Mesendoderm (in vitro differentiated cells): ENCODE measurements around the gene ADK.

Experiments used
- DNase-seq: peaks from one replicate; pipeline ENCODE4 v3.0.0; 2013
- H2AK5ac ChIP-seq: 2 replicates; pipeline ENCODE4 v1.6.1; 2013; ENCODE audit warnings: low read length, inconsistent platforms
- H2BK120ac ChIP-seq: 2 replicates; pipeline ENCODE4 v1.6.1; 2013; ENCODE audit warnings: low read depth, mild to moderate bottlenecking, low read length, moderate library complexity, mixed read lengths
- H2BK15ac ChIP-seq: replicated peaks from 2 replicates; pipeline ENCODE4 v1.6.1; 2013; ENCODE audit warnings: low read depth, mild to moderate bottlenecking, moderate library complexity
- H2BK5ac ChIP-seq: 2 replicates; pipeline ENCODE4 v1.6.1; 2013; ENCODE audit warnings: low read length, inconsistent platforms
- H3K18ac ChIP-seq: 2 replicates; pipeline ENCODE4 v1.6.1; 2013; ENCODE audit warnings: mild to moderate bottlenecking, low read length, mixed read lengths
- H3K23ac ChIP-seq: one replicate; pipeline ENCODE4 v1.6.1; 2013; ENCODE audit warnings: low read length
- H3K27ac ChIP-seq: 2 replicates; pipeline ENCODE4 v1.5.1; 2013; ENCODE audit warnings: low read depth, mild to moderate bottlenecking, inconsistent platforms, low read length, moderate library complexity
- H3K27me3 ChIP-seq: 2 replicates; pipeline ENCODE4 v1.6.1; 2013; ENCODE audit warnings: low read length, control low read depth, mild to moderate bottlenecking, inconsistent platforms; ENCODE audit not compliant: insufficient read depth, poor library complexity
- H3K36me3 ChIP-seq: 2 replicates; pipeline ENCODE4 v1.6.1; 2013; ENCODE audit warnings: low read length, inconsistent platforms; ENCODE audit not compliant: control insufficient read depth, insufficient read depth
- H3K4ac ChIP-seq: one replicate; pipeline ENCODE4 v1.6.1; 2013; ENCODE audit warnings: low read depth, mild to moderate bottlenecking, low read length, moderate library complexity
- H3K4me1 ChIP-seq: 2 replicates; pipeline ENCODE4 v1.6.1; 2013; ENCODE audit warnings: low read depth, low read length, inconsistent platforms; ENCODE audit not compliant: control insufficient read depth
- H3K4me2 ChIP-seq: 2 replicates; pipeline ENCODE4 v1.6.1; 2013; ENCODE audit warnings: low read length
- H3K4me3 ChIP-seq: 2 replicates; pipeline ENCODE4 v1.5.1; 2013; ENCODE audit warnings: mild to moderate bottlenecking, low read length
- H3K56ac ChIP-seq: one replicate; pipeline ENCODE4 v1.6.1; 2013; ENCODE audit warnings: low read length
- H3K79me1 ChIP-seq: 2 replicates; pipeline ENCODE4 v1.6.1; 2013; ENCODE audit warnings: low read length, inconsistent platforms
- H3K79me2 ChIP-seq: 2 replicates; pipeline ENCODE4 v1.6.1; 2013; ENCODE audit warnings: mild to moderate bottlenecking, low read length; ENCODE audit not compliant: control insufficient read depth, insufficient read depth
- H3K9ac ChIP-seq: 2 replicates; pipeline ENCODE4 v1.6.1; 2013; ENCODE audit warnings: low read length, inconsistent platforms
- H4K5ac ChIP-seq: one replicate; pipeline ENCODE4 v1.6.1; 2013; ENCODE audit warnings: low read length
- H4K8ac ChIP-seq: one replicate; pipeline ENCODE4 v1.6.1; 2013; ENCODE audit warnings: low read depth, mild to moderate bottlenecking, control low read depth, low read length, moderate library complexity
- WGBS: extraction: QIAGEN DNeasy Blood & Tissue Kit; methylation state at CpG from one replicate; pipeline ENCODE4 v1.1.7; 2013; ENCODE audit warnings: low lambda C conversion rate, missing lambda C conversion rate; ENCODE audit not compliant: insufficient coverage; ENCODE audit errors: extremely low coverage; 5-methylcytosine and 5-hydroxymethylcytosine counted together

Gene ADK

GRCh38 chr10:74502963-74503608 is 352.1 kb downstream of the ADK start:
- no peaks in the 10 kb centered on the region for H3K79me1 ChIP-seq
- no peak overlapping the region for H3K23ac ChIP-seq
- no peak overlapping the region for H2AK5ac ChIP-seq
- no peak overlapping the region for H3K4ac ChIP-seq
- no peak overlapping the region for H3K27ac ChIP-seq
- no peaks in the 10 kb centered on the region for H3K36me3 ChIP-seq
- no peaks in the 10 kb centered on the region for H3K79me2 ChIP-seq
- no peak overlapping the region for H3K9ac ChIP-seq
- no peak overlapping the region for H3K4me3 ChIP-seq
- peak; percentile 1 for DNase-seq
- WGBS = no CpG with 5 or more reads among the region's 1 CpG
- no peak overlapping the region for H3K56ac ChIP-seq
- no peak overlapping the region for H2BK5ac ChIP-seq
- H4K8ac ChIP-seq = no peak overlapping the region
- no peak overlapping the region for H3K18ac ChIP-seq
- no peaks in the 10 kb centered on the region for H3K4me1 ChIP-seq
- H2BK120ac ChIP-seq = no peak overlapping the region
- H2BK15ac ChIP-seq = no peak overlapping the region
- H3K4me2 ChIP-seq = no peak overlapping the region
- H3K27me3 ChIP-seq = no peaks in the 10 kb centered on the region
- no peak overlapping the region for H4K5ac ChIP-seq

DNA sequence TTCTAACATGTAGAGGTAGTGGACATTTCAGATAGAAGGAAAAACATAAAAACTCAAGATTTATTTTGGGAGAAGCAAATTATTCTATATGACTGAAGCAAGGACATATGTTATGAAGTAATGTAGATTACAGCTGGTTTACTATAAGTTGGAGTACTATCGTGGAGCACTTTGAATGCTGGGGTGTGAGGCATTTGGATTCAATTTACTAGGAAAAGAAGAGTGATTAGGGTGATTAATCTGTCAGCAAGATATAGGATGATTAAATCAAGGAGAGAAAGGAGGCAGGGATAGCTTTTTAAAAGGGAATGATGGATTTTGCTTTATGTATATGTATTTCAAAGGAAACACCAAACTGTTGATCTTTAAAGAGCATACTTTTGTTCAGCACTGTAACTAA is 356.9 kb downstream of the ADK start:
- no peak overlapping the region for H2BK15ac ChIP-seq
- no peak overlapping the region for H3K4ac ChIP-seq
- no peak overlapping the region for H4K8ac ChIP-seq
- H3K4me2 ChIP-seq = no peak overlapping the region
- H3K4me1 ChIP-seq = no peaks in the 10 kb centered on the region
- no peak overlapping the region for H2BK5ac ChIP-seq
- H3K18ac ChIP-seq = no peak overlapping the region
- H3K79me2 ChIP-seq = no peaks in the 10 kb centered on the region
- H3K79me1 ChIP-seq = no peaks in the 10 kb centered on the region
- no peak overlapping the region for H3K23ac ChIP-seq
- no peaks in the 10 kb centered on the region for H3K27me3 ChIP-seq
- H3K56ac ChIP-seq = no peak overlapping the region
- no peak overlapping the region for H4K5ac ChIP-seq
- no peak overlapping the region for H3K9ac ChIP-seq
- WGBS = no CpG with 5 or more reads among the region's 1 CpG
- H3K4me3 ChIP-seq = no peak overlapping the region
- DNase-seq = no peak
- H2BK120ac ChIP-seq = no peak overlapping the region
- H3K27ac ChIP-seq = no peak overlapping the region
- no peak overlapping the region for H2AK5ac ChIP-seq
- no peaks in the 10 kb centered on the region for H3K36me3 ChIP-seq

DNA sequence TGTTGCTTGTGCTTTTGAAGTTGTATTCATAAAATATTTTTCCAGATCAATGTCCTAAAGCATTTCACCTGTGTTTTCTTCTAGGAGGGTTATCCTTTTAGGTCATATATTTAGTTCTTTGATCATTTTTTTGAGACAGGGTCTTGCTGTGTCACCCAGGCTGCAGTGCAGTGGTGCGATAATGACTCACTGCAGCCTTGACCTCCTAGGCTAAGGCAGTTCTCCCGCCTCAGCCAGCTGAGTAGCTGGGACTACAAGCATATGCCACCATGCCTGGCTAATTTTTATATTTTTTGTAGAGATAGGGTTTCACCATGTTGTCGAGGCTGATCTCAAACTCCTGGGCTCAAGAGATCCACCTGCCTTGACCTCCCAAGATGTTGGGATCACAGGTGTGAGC is 359.6 kb downstream of the ADK start:
- no CpG with 5 or more reads among the region's 3 CpGs for WGBS
- Histone ChIP-seq H3K18ac (no peak overlapping the region), H4K8ac (no peak overlapping the region)

GRCh38 chr10:74511051-74511450 is 360.0 kb downstream of the ADK start:
- H3K79me2 ChIP-seq = no peaks in the 10 kb centered on the region
- no peak overlapping the region for H3K23ac ChIP-seq
- H3K9ac ChIP-seq = no peak overlapping the region
- DNase-seq = no peak
- H2BK15ac ChIP-seq = no peak overlapping the region
- H4K8ac ChIP-seq = no peak overlapping the region
- no peak overlapping the region for H2BK5ac ChIP-seq
- H2AK5ac ChIP-seq = no peak overlapping the region
- H3K27ac ChIP-seq = no peak overlapping the region
- H3K36me3 ChIP-seq = no peaks in the 10 kb centered on the region
- H3K4me2 ChIP-seq = no peak overlapping the region
- H3K79me1 ChIP-seq = no peaks in the 10 kb centered on the region
- no peak overlapping the region for H3K56ac ChIP-seq
- no peak overlapping the region for H3K18ac ChIP-seq
- no peaks in the 10 kb centered on the region for H3K27me3 ChIP-seq
- H2BK120ac ChIP-seq = no peak overlapping the region
- no peak overlapping the region for H3K4me3 ChIP-seq
- no peak overlapping the region for H4K5ac ChIP-seq
- no peaks in the 10 kb centered on the region for H3K4me1 ChIP-seq
- H3K4ac ChIP-seq = no peak overlapping the region

More for the DNA sequence above, 359.6 kb downstream of the ADK start:
- Histone ChIP-seq H3K9ac (no peak overlapping the region), H3K4me3 (no peak overlapping the region), H3K79me2 (no peaks in the 10 kb centered on the region), H2BK120ac (no peak overlapping the region), H3K23ac (no peak overlapping the region), H3K79me1 (no peaks in the 10 kb centered on the region), H3K27me3 (no peaks in the 10 kb centered on the region), H3K27ac (no peak overlapping the region), H3K36me3 (no peaks in the 10 kb centered on the region), H3K4ac (no peak overlapping the region), H3K4me1 (no peaks in the 10 kb centered on the region), H2BK5ac (no peak overlapping the region), H2BK15ac (no peak overlapping the region), H4K5ac (no peak overlapping the region), H3K4me2 (no peak overlapping the region), H3K56ac (no peak overlapping the region), H2AK5ac (no peak overlapping the region)
- DNase-seq = no peak

DNA sequence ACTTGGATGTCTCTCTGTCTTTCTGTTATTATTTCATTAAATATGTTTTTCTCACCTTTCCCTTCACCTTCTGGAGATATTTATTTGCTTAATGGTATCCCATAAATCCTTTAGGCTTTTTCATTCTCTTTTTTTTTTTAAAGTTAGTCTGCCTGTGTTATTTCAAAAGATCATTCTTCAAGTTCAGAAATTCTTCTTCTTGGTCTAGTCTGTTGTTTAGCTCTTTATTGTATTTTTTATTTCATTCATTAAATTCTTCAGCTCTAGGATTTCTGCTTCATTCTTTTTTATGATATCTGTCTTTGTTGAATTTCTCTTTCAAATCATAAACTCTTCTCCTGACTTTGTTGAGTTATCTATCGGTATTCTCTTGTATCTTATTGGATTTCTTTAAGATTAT is 363.3 kb downstream of the ADK start:
- DNase-seq = no peak
- H3K27ac ChIP-seq = no peak overlapping the region
- no peak overlapping the region for H3K4me2 ChIP-seq
- WGBS = no CpG with 5 or more reads among the region's 1 CpG
- no peak overlapping the region for H3K56ac ChIP-seq
- H3K4ac ChIP-seq = no peak overlapping the region
- H2BK5ac ChIP-seq = no peak overlapping the region
- H3K18ac ChIP-seq = no peak overlapping the region
- no peak overlapping the region for H3K4me3 ChIP-seq
- H4K8ac ChIP-seq = no peak overlapping the region
- H4K5ac ChIP-seq = no peak overlapping the region
- no peak overlapping the region for H2BK15ac ChIP-seq
- H3K36me3 ChIP-seq = no peaks in the 10 kb centered on the region
- H3K79me2 ChIP-seq = no peaks in the 10 kb centered on the region
- H3K79me1 ChIP-seq = no peaks in the 10 kb centered on the region
- no peak overlapping the region for H3K23ac ChIP-seq
- no peak overlapping the region for H2BK120ac ChIP-seq
- no peaks in the 10 kb centered on the region for H3K4me1 ChIP-seq
- no peak overlapping the region for H3K9ac ChIP-seq
- H2AK5ac ChIP-seq = no peak overlapping the region
- H3K27me3 ChIP-seq = no peaks in the 10 kb centered on the region

DNA sequence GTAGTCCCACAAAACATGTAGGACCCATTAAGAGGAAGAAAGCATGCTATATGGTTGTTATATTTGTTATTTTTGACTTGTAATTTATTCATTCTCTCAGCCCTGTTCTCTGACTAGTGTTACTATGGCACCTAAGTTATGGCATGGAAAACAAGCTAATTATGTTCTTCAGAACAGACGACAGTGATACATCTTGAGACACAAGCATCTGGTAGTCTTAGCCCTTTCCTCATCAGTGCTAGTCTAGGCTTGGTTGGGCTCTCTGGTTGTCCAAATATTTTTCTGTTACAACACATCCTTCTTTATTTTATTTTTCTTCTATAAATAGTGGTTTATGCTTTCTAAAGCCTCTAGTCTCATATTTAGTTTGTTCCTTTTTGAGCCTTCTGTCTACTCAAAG is 367.0 kb downstream of the ADK start:
- Histone ChIP-seq H2BK120ac (no peak overlapping the region), H2BK15ac (no peak overlapping the region), H3K23ac (no peak overlapping the region), H3K9ac (no peak overlapping the region), H4K5ac (no peak overlapping the region), H2BK5ac (no peak overlapping the region), H3K27me3 (no peaks in the 10 kb centered on the region), H3K4me2 (no peak overlapping the region), H3K18ac (no peak overlapping the region), H3K4me1 (no peaks in the 10 kb centered on the region), H3K56ac (no peak overlapping the region), H3K4ac (no peak overlapping the region), H3K27ac (no peak overlapping the region), H4K8ac (no peak overlapping the region), H3K79me2 (no peaks in the 10 kb centered on the region), H3K4me3 (no peak overlapping the region), H3K36me3 (no peaks in the 10 kb centered on the region), H2AK5ac (no peak overlapping the region), H3K79me1 (no peaks in the 10 kb centered on the region)
- DNase-seq = no peak
- no CpG with 5 or more reads among the region's 1 CpG for WGBS
